DND-41 (cell line): Measurements from ENCODE around the gene PLSCR3.

ENCODE experiments used
- ATAC-seq: fragments of 200-7000 bp; cut with Tn5 transposase; 3 replicates; pipeline ENCODE4 v1.9.1; 2021; ENCODE audit warnings: low read depth; ENCODE audit not compliant: insufficient read depth
- DNase-seq: peaks from one replicate; pipeline ENCODE4 v3.0.0-alpha.2; 2020
- H2AFZ ChIP-seq: 2 replicates; pipeline ENCODE4 v1.6.0; 2012; ENCODE audit warnings: low read depth, low read length
- H3K27ac ChIP-seq: 2 replicates; pipeline ENCODE4 v1.5.1; 2012; ENCODE audit warnings: low read length, inconsistent platforms
- H3K27me3 ChIP-seq: fragments of 200-600 bp; sonication (generic); 2 replicates; pipeline ENCODE4 v1.6.0; 2012; ENCODE audit warnings: low read length, mild to moderate bottlenecking, inconsistent platforms; ENCODE audit not compliant: insufficient read depth, poor library complexity
- H3K36me3 ChIP-seq: 2 replicates; pipeline ENCODE4 v1.5.1; 2012; ENCODE audit warnings: low read length, inconsistent platforms; ENCODE audit not compliant: insufficient read depth
- H3K4me1 ChIP-seq: 2 replicates; pipeline ENCODE4 v1.5.1; 2012; ENCODE audit warnings: mild to moderate bottlenecking, low read length; ENCODE audit not compliant: insufficient read depth
- H3K4me2 ChIP-seq: 2 replicates; pipeline ENCODE4 v1.6.0; 2012; ENCODE audit warnings: mild to moderate bottlenecking, moderate library complexity, low read length, inconsistent platforms; ENCODE audit not compliant: insufficient read depth
- H3K4me3 ChIP-seq, 2 experiments: fragments of 200-600 bp in 1 of 2; shearing (Covaris generic) in 1 of 2; 2 replicates each; pipeline ENCODE4 v1.5.1; 2012 to 2016; ENCODE audit warnings: inconsistent platforms in 2 of 2, low read length in 2 of 2, mild to moderate bottlenecking in 2 of 2, low read depth in 1 of 2, moderate library complexity in 1 of 2
- H3K79me2 ChIP-seq: 2 replicates; pipeline ENCODE4 v1.6.0; 2012; ENCODE audit warnings: low read length, inconsistent platforms; ENCODE audit not compliant: insufficient read depth
- H3K9ac ChIP-seq: 2 replicates; pipeline ENCODE4 v1.6.0; 2012; ENCODE audit warnings: low read depth, mild to moderate bottlenecking, inconsistent platforms, low read length, moderate library complexity
- H3K9me3 ChIP-seq: 2 replicates; pipeline ENCODE4 v1.5.1; 2012; ENCODE audit warnings: low read length, moderate library complexity, mild to moderate bottlenecking, inconsistent platforms; ENCODE audit not compliant: insufficient read depth, severe bottlenecking
- H4K20me1 ChIP-seq: 2 replicates; pipeline ENCODE4 v1.6.0; 2012; ENCODE audit warnings: low read length; ENCODE audit not compliant: insufficient read depth
- CTCF ChIP-seq: IDR thresholded peaks from 2 replicates; pipeline ENCODE4 v1.5.1; 2012; ENCODE audit warnings: borderline replicate concordance, low read length, moderate library complexity, mild to moderate bottlenecking; ENCODE audit not compliant: poor library complexity, severe bottlenecking; ENCODE audit errors: extremely low read depth
- EZH2 ChIP-seq: IDR thresholded peaks from 3 replicates; pipeline ENCODE4 v1.6.1; 2012; ENCODE audit warnings: borderline replicate concordance, low read depth, mild to moderate bottlenecking, moderate library complexity, low read length, inconsistent platforms; ENCODE audit not compliant: severe bottlenecking

Gene PLSCR3

GRCh38 chr17:7361906-7362305, 32.4 kb downstream of the PLSCR3 start:
- Histone ChIP-seq H3K36me3 (no peaks in the 10 kb centered on the region), H3K79me2 (no peaks in the 10 kb centered on the region), H3K9ac (no peak overlapping the region), H3K27me3 (no peaks in the 10 kb centered on the region), H3K4me2 (no peak overlapping the region), H3K9me3 (no peaks in the 10 kb centered on the region), H3K4me3 (no peak overlapping the region), H2AFZ (no peak overlapping the region), H3K4me1 (no peaks in the 10 kb centered on the region), H3K27ac (no peak overlapping the region), H4K20me1 (no peaks in the 10 kb centered on the region)
- no peak for DNase-seq
- no peak for ATAC-seq
- TF ChIP-seq CTCF (no peak), EZH2 (no peak)

- peaks cover 7% of the 10 kb centered on the region for H3K4me1 ChIP-seq
- H3K4me2 ChIP-seq: no peak overlapping the region
- no peak overlapping the region for H3K4me3 ChIP-seq
- ATAC-seq: no peak
- TF ChIP-seq CTCF (no peak), EZH2 (no peak)
- no peaks in the 10 kb centered on the region for H3K36me3 ChIP-seq
- no peaks in the 10 kb centered on the region for H3K79me2 ChIP-seq
- no peak overlapping the region for H3K27ac ChIP-seq
- no peak overlapping the region for H2AFZ ChIP-seq
- H3K9me3 ChIP-seq: no peaks in the 10 kb centered on the region
- H3K27me3 ChIP-seq: no peaks in the 10 kb centered on the region
- no peak overlapping the region for H3K9ac ChIP-seq
- no peaks in the 10 kb centered on the region for H4K20me1 ChIP-seq
- no peak for DNase-seq
Measured at GRCh38 chr17:7357381-7357780, 36.9 kb downstream of the PLSCR3 start.

- Histone ChIP-seq H3K9me3 (no peaks in the 10 kb centered on the region), H3K9ac (no peak overlapping the region), H4K20me1 (no peaks in the 10 kb centered on the region), H3K79me2 (no peaks in the 10 kb centered on the region), H3K27ac (no peak overlapping the region), H2AFZ (no peak overlapping the region), H3K27me3 (no peaks in the 10 kb centered on the region), H3K4me1 (peaks cover 7% of the 10 kb centered on the region), H3K36me3 (no peaks in the 10 kb centered on the region; the same call in 1 of the 2 replicates), H3K4me3 (no peak overlapping the region), H3K4me2 (no peak overlapping the region)
- TF ChIP-seq EZH2 (no peak), CTCF (no peak)
- DNase-seq: no peak
- no peak for ATAC-seq
Measured at GRCh38 chr17:7356756-7357155, 37.6 kb downstream of the PLSCR3 start.

GRCh38 chr17:7356072-7356549, 38.2 kb downstream of the PLSCR3 start:
- TF ChIP-seq EZH2 (no peak), CTCF (peak; percentile 98)
- Histone ChIP-seq H3K27ac (no peak overlapping the region), H3K4me2 (peak overlapping the region; percentile 17; the same call in 1 of the 2 replicates), H3K4me3 (no peak overlapping the region), H3K79me2 (no peaks in the 10 kb centered on the region), H3K4me1 (peaks cover 7% of the 10 kb centered on the region), H3K9me3 (no peaks in the 10 kb centered on the region), H3K27me3 (no peaks in the 10 kb centered on the region), H4K20me1 (no peaks in the 10 kb centered on the region), H3K36me3 (peaks cover 2% of the 10 kb centered on the region; the same call in 1 of the 2 replicates), H2AFZ (peak overlapping the region; percentile 64), H3K9ac (0 out of 2 replicates have a peak overlapping the region, but pooled peaks have one; percentile 7)
- ATAC-seq (peak; percentile 97), DNase-seq (peak; percentile 86)
